Hippocampal formation (tissue), 2 donors: ENCODE data around the gene SMURF1.
A peak's percentile ranks its signal among the peaks of the same experiment; 100 is the strongest.
"Not testable (repeated sequence)": the region's sequence is repeated elsewhere in the genome, so short reads cannot be mapped to it uniquely, and the experiment has no call there.

Source experiments
- DNase-seq, 2 donors: peaks; one replicate each; lab custom pipeline; 2025; lab: John Stamatoyannopoulos, UW

SMURF1 gene

DNA sequence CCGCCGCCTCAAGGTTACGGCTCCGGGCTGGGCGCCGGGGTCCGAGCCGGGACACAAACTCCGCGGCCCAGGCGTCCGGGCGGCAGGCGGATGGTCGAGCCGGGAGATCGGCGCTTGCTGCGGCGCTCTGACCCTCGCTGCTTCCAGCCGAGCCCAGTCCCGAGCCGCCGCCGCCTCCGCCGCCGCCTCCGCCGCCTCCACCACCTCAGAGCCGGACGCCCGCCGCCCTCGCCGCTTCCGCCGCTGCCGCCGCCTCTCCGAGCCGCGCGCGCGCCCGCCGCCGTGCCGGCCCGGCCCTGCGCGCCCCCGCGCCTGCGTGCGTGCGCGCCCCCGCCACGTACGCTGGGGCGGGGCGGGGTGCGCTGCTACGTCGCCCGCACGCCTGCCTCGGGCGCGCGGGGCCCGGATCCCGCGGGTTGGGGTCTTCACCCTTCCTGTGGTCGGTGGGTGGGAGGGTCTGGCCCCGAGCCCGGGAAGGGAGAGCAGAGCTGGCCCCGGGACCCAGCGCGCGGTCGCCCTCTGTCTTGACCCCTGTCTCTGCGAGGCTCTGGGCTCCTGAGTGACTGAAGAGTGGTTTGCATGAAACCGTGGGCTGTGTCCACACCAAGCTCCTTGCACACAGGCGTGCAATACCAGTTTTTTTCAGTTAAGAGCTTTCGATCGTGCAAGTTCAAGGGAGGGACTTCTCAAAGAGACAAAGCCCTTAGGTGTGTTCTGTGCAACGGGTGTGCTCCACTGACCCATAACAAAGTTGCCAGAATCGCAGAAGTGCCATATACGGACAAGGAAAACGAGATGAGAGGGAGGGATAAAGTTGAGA is at the start of gene SMURF1:
TSS of gene SMURF1 (minus strand) at position 256 of the 820 bp plus-strand sequence. CDS start 328 bp downstream, outside the sequence.
- DNase-seq = peak; percentile 49 to 51

DNA sequence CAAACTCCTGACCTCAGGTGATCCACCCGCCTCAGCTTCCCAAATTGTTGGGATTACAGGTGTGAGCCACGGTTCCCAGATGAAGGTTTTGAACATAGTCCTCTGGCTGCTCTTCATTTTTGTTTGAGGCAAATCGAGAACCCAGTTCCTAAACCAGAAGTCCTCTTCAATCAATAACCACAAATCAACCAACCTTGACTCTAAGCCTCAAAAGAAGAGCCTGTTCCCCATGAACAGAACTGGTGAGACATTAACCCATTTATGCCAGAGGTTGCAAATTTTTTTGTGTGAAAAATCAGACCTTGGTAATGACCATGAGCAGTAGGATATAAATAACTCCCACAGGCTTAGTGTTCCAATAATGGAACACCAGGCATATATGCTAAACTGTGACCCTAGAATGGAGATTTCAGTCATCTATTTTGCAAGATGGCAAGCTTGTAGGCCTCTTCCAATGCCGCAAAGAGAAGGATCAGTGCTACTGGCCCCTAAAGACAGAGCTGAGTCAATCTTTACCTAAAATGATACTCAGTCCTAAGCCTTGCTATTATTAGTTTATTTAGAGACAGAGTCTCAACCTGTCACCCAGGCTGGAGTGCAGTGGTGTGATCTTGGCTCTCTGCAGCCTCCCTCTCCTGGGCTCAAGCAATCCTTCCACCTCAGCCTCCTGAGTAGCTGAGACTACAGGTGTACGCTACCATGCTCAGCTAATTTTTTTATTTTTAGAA is 48.1 kb upstream of the SMURF1 start:
- no peak for DNase-seq

DNA sequence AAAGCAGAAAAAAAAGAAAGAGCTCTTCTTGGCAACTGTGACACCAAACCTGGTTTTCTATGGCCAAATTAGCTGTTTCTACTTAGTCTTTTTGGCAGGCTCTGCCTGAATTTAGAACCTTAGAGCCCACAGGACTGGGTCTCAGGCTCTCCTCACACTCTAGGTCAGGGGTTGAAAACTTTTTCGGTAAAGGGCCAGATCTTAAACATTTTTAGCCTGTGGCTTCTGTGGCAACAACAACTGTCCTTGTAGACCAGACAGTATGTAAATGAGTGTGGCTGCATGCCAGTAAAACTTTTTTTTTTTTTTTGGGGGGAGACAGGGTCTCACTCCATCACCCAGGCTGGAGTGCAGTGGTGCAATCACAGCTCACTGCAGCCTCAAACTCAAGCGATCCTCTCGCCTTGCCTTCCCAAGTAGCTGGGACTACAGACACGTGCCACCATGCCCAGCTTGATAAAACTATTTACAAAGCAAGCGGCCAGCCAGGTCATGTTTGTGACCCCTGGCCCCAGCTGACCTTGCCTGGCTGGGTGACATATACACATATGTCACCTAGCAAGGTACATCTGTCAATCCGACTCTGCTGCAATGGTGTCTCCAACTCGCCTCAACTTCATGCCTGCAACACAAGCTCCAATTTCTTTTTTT is 46.6 kb upstream of the SMURF1 start:
- no peak for DNase-seq

DNA sequence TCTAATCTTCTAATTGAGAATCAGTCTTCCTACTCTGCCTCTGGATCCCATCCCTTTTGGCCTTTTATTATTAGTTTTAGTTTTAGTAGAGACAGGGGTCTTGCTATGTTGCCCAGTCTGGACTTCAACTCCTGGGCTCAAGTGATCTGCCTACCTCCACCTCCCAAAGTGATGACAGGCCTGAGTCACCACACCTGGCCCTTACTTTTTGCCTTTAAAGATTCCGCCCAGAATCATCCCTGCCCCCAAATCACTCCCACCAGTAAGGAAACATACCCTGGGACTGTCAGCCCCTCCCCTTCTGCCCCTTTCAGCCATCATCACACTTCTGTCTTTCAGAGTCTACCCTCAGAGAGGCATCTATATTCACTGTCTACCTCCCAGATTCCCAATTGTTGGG is 45.3 kb upstream of the SMURF1 start:
- no peak for DNase-seq

DNA sequence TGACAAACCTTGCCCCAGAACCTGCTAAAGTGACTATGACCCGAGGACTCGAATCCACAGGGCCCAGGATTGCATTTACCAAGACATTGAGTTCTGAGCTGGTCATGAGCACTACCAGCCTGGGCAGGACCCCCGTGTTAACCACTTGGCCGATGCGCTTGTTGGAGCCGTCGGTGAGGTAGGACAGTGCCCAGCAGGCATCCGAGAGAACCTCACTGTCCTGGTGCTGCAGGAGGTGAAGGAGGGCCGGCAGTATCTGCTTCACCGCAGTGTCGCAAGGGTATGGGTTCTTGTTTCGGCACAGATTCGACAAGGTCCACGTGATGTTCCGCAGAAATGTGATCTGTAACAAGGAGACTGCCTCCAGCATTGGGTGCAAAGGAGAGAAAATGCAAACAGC is 44.3 kb upstream of the SMURF1 start:
- no peak for DNase-seq

DNA sequence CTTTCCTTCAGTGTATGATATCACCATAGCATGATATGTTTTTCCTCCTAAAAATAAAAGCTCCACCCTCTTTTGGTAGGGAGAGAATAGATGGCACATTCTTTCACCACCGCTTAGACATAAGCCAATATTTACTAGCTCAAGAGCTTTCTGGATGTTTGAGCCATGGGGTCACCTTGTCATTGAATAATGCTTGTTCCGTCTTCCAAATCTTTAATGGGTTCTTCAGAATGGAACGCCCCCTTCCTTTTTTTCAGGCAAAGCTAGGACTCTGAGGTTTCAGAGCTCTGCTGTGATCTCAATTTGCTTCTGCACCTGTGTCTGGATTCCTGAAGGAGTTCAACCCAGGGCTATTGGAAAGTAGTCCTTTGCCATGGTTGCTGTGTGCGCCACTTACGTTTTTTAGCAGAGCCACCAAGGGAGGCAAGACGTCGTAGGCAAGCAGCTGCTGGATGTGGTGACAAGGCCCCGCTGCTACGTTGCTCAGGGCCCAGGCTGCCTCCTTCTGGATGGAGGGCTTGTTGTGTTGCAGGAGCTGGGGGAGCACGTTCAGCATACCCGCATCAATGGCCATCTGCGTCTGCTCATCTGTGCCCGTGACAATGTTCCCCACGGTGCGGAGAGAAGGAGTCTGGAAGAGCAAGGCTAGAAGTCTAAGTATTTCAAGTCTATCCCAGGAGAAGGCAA is 40.8 kb upstream of the SMURF1 start:
- no peak for DNase-seq

DNA sequence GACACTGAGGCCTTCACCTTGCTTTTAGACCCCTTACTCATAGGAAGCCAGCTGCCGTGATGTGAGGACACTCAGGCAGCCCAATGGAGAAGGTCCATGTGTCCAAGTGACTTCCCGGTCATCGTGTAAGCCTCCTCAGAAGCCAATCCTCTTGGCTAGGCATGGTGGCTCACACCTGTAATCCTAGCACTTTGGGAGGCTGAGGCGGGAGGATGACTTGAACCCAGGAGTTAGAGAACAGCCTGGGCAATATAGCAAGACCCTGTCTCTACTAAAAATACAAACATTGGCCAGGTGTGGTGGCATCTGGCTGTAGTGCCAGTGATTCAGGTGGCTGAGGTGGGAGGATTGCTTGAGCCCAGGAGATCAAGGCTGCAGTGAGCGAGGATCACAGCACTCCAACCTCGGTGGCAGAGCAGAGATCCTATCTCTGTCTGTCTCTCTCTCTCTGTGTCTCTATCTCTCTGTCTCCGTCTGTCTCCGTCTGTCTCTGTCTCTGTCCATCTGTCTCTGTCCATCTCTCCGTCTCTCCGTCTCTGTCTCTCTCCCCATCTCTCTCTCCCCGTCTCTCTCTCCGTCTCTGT is 36.3 kb upstream of the SMURF1 start:
- DNase-seq = no peak

DNA sequence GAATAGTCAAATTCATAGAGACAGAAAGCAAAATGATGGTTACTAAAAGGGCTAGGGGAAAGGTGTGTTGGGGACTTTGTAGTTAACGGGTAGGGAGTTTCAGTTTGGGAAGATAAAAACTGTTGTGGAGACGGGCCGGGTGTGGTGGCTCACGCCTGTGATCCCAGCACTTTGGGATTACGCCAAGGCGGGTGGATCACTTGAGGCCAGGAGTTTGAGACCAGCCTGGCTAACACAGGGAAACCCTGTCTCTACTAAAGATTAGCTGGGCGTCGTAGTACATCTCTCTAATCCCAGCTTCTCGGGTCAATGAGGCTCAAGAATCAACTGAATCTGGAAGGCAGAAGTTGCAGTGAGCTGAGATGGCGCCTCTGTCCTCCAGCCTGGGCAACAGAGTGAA is 33.3 kb upstream of the SMURF1 start:
- no peak for DNase-seq

DNA sequence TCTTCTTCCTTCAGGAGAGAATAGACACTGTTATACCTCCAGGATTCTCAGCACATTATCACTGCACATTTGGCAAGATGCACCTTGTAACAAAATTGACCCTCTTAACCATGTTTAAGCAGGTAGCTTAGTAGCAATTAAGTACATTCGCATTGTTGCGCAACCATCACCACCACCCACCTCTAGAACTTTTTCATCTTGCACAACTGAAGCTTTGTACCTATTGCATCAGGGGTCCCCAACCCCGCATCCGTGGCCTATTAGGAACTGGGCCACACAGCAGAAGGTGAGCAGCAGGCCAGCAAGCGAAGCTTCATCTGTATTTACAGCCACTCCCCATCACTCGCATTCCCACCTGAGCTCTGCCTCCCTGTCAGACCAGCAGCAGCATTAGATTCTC is 29.9 kb upstream of the SMURF1 start:
- DNase-seq = no peak

DNA sequence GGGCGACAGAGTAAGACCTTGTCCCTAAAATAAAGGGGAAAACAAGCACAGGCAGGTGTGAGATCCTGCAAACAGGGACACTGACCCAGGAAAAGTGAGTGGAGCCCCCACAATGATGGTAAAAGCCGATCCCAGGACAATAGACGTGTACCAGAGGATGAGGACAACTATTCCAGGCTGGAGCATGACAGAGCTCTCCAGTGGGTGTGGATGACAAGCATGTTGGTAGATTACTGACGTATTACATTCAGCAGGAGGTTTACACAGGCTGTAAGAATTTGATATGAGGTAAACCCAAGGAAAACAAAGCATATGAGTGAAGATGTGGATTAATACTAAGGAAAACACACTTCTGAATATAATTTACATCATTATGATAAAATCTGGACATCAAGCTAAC is 27.8 kb upstream of the SMURF1 start:
- no peak for DNase-seq

DNA sequence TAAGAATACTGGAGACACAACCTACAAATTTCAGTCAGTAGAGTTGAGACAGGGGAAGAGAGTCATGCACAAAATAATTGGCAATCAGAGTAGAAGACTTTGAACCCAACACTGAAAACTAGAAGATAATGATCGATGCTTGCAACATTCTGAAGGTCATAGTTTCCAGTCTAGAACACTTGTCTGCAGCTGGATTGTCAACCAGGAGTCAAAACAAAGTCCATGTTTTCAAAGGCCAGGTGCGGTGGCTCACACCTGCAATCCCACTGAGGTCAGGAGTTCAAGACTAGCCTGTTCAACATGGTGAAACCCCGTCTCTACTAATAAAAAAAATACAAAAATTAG is 26.8 kb upstream of the SMURF1 start:
- no peak for DNase-seq

DNA sequence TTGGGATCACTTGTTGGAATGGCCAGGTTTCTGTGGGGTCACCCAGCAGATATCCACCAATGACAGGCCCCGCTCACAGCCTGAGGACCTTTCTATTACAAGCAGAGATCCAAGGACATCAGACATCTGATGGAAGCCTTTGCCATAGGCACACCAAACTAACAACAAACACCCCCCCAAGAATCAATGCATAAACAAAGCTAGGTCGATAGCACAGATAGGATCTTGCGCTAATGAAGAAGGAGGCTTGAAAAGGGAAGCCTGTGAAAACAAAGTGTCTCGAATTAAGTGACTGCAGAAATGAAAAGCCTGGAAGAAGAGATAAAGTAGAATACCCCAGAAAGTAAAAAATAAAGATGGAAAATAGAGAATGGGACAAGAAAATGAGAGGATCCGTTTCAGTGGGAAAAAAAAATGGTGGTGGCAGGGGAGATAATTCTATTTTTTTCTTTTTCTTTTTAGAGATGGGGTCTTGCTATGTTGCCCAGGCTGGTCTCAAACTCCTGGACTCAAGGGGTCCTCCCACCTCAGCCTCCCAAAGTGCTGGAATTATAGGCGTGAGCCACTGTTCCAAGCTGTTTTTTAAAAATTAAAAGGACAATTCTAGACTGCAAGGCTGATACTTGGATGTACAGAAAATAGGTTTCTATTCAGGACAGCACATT is 26.3 kb upstream of the SMURF1 start:
- no peak for DNase-seq

DNA sequence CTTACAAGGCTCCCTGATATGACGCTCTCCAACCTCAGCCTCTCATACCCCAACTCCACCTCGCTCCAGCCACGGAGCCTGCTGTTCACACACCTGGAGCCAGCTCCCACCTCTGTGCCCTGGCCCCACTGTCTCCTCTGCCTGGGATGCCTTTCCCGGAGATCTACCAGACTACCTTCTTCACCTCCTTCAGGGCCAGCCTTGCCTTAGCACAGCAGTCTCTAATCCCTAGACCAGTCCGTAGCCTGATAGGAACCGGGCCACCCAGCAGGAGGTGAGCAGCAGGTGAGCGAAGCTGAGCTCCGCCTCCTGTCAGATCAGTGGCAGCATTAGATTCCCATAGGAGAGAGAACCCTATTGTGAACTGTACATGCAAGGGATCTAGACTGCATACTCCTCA is 23.2 kb upstream of the SMURF1 start:
- no peak for DNase-seq

DNA sequence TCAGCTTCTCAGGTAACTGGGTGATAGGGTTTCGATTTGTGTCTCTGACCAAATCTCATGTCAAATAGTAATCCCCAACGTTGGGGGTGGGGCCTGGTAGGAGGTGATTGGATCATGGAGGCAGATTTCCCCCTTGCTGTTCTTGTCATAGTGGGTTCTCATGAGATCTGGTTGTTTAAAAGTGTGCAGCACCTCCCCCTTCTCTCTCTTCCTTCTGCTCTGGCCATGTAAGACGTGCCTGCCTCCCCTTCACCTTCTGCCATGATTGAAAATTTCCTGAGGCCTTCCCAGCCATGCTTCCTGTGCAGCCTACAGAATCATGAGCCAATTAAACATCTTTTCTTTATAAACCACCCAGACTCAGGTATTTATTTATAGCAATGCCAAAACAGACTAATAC is 21.9 kb upstream of the SMURF1 start:
- no peak for DNase-seq

DNA sequence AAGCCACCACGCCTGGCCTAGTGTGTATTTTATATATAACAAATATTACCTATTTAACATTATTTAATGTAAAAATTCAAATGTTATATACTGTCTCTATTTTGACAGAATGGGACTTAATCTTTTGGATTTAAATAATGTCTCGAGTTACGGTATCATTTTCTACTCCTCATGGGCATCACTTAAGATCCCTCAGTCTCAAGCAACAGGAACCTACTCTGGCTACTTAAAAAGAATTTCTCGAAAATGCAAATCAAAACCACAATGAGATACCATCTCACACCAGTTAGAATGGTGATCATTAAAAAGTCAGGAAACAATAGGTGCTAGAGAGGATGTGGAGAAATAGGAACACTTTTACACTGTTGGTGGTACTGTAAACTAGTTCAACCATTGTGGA is 19.8 kb upstream of the SMURF1 start:
- DNase-seq = not testable (repeated sequence)

DNA sequence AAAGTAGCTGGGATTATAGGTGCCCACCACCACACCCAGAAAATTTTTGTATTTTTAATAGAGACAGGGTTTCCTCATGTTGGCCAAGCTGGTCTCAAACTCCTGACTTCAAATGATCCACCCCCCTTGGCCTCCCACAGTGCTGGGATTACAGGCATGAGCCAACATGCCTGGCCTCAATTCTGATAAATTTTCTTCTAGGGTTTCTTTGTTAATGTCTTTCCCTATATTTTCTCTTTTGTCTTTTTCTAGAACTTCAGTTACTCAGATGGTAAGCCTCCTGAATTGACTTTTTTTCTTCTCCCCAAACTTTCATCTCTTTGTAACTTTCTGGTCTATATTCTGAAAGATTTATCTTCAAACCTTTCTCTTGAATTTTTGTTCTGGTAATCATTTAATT is 12.7 kb upstream of the SMURF1 start:
- DNase-seq = no peak

DNA sequence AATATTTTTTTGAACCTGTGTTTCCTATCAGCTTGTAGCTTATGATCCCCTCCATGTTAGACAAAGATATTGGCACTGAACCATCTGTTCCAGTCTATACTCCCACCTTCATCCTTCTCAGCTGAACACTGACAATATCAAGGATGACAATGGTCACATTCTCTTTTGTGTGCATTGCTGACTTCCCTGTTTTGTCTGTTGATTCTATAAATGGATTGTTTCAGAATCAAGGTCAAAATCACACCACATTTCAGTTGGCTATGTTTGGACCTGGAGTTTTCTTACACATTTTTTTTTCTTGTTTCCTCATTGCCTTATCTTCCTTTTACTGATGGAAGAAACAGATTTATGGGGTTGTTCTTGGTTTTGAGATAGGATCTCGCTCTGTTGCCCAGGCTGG is 11.3 kb upstream of the SMURF1 start:
- DNase-seq = no peak

DNA sequence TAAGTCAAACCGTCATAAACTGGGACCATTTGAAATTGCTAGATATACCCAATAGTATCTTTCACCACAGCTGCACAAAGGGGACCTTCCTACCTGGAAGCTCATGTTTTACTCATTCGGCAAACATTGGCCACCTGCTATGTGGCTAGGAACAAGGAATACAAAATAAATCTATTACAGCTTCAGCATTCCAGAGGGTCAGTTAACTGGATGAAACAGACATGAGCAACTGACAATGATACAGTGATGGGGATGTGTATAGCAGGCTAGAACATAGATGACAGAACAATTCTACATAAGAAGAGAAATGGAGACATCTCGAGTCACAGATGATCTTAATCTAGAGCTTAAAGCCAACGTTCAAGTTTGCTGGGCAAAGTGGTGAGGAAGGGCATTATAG is 3.1 kb upstream of the SMURF1 start:
- no peak for DNase-seq

DNA sequence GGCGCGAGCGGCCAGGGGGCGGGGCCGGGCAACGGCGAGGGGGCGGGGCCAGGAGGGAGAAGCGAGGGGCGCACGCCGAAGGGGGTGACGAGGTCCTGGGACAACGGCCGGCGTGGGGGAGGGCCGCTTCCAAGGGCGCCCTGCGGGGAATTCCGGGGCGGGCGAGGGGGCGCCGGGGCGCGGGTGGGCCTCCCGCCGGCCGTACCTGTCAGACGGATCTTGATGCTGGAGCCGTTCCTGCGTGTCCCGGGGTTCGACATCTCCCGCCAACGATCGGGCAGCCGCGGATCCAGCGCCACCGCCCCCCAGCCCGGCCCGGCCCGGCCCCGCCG is 421 bp downstream of the SMURF1 start:
- DNase-seq = no peak

DNA sequence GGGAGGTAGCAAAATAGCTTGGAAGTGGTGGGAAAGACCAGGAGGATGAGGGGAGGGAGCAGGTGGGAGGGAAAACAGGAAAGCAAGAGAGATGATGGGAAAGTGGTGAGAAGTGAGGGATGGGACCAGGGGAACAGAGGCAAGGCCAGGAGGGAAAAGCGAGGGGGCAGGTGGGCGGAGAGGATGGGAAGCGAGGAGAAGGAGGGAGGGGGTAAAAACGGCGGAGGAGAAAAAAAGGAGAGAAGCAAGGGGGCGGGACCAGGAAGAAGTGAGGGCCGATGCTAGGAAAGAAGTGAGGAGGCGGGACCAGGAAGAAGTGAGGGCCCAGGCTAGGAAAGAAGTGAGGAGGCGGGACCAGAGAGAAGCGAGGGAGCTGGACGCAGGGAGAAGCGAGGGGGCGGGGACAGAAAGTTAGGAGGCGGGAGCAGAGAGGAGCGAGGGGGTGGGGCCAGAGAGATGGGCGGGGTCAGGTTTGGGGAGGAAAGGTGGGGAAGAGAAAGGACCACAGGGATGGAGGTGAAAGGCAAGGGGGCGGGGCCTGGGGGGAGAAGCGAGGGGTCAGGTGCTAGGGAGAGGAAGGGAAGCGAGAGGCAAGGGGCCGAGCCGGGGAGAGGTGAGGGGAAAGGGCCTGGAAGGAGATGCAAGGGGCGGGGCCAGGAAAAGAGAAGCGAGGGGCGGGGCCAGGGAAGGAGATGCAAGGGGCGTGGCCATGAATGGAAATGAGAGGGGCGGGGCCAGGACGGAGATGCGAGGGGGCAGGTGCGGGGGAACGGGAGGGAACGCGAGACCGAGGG is 984 bp downstream of the SMURF1 start:
- peak; percentile 89 to 90 for DNase-seq
